CD4-positive, alpha-beta T cell (primary cell): Measurements from ENCODE around the gene ELP1. TPM values are rescaled to one million over a fixed set of nuclear protein-coding genes. Genes with fewer than 3 reads are reported as not detected.

Experiments
- ATAC-seq: fragments of 200-7000 bp; cut with Tn5 transposase; one replicate; pipeline ENCODE4 v1.10.0; 2022; ENCODE audit warnings: mild to moderate bottlenecking; ENCODE audit not compliant: poor library complexity
- CTCF ChIA-PET: fragments of 350-600 bp; sonication (Branson Sonifier 250); formaldehyde crosslinking; loops from one replicate; lab custom pipeline; 2021; ENCODE audit warnings: antibody characterized with exemption, inconsistent platforms; lab: Charles Lee
- POLR2A ChIA-PET: fragments of 350-600 bp; sonication (Branson Sonifier 250); formaldehyde crosslinking; loops from one replicate; lab custom pipeline; 2021; ENCODE audit warnings: antibody characterized with exemption, inconsistent platforms; lab: Charles Lee
- DNase-seq, 14 experiments: peaks; one replicate each; pipeline ENCODE4 v3.0.0-alpha.2; 2013 to 2020; ENCODE audit warnings: mixed read lengths in 2 of 14
- H3K27ac ChIP-seq, 2 donors: one replicate each; pipeline versions ENCODE4 v1.5.1 to v1.7.0; 2013; ENCODE audit warnings: low read length in 2 of 2, low read depth in 1 of 2, mild to moderate bottlenecking in 1 of 2
- H3K27me3 ChIP-seq, 2 experiments: 1 replicate in 1 of 2; 2 replicates in 1 of 2; pipeline versions ENCODE4 v1.6.1 to v1.7.0; 2013; ENCODE audit warnings: low read length in 2 of 2, control low read depth in 1 of 2, mild to moderate bottlenecking in 1 of 2, moderate library complexity in 1 of 2; ENCODE audit not compliant: insufficient read depth in 2 of 2, control insufficient read depth in 1 of 2
- H3K36me3 ChIP-seq: one replicate; pipeline ENCODE4 v1.6.1; 2013; ENCODE audit warnings: low read length, control low read depth; ENCODE audit not compliant: insufficient read depth
- H3K4me1 ChIP-seq: one replicate; pipeline ENCODE4 v1.6.1; 2013; ENCODE audit warnings: low read length, control low read depth; ENCODE audit not compliant: insufficient read depth
- H3K4me3 ChIP-seq: one replicate; pipeline ENCODE4 v1.5.1; 2013; ENCODE audit warnings: mild to moderate bottlenecking, low read length, moderate library complexity
- H3K9me3 ChIP-seq, 2 experiments: 1 replicate in 1 of 2; 2 replicates in 1 of 2; pipeline versions ENCODE4 v1.6.1 to v1.7.0; 2013; ENCODE audit warnings: low read length in 2 of 2, mild to moderate bottlenecking in 2 of 2, control low read depth in 1 of 2, moderate library complexity in 1 of 2; ENCODE audit not compliant: control insufficient read depth in 1 of 2, insufficient read depth in 1 of 2
- H3K27ac Mint-ChIP-seq: one replicate; pipeline ENCODE4 v1.8.0; 2020; ENCODE audit warnings: mixed read lengths
- H3K27me3 Mint-ChIP-seq: one replicate; pipeline ENCODE4 v1.8.0; 2021; ENCODE audit warnings: mixed read lengths
- H3K36me3 Mint-ChIP-seq: one replicate; pipeline ENCODE4 v1.8.0; 2021; ENCODE audit warnings: low read depth, mixed read lengths
- H3K4me1 Mint-ChIP-seq: one replicate; pipeline ENCODE4 v1.8.0; 2021; ENCODE audit warnings: low read depth, mixed read lengths
- H3K4me3 Mint-ChIP-seq: one replicate; pipeline ENCODE4 v1.8.0; 2020; ENCODE audit warnings: mild to moderate bottlenecking, mixed read lengths
- H3K9me3 Mint-ChIP-seq: one replicate; pipeline ENCODE4 v1.8.0; 2020; ENCODE audit warnings: mixed read lengths
- intact Hi-C, 2 experiments: fragments of 100-400 bp; cut with DNase I in 1 of 2; cut with micrococcal nuclease in 1 of 2; formaldehyde crosslinking; loops; one replicate each; pipeline versions ENCODE4 v1.15.1 to v1.9.0; 2023 to 2025; cut with DNase I, micrococcal nuclease
- total RNA-seq, 174 experiments: library from RNA in 2 of 174; stranded (reverse) in 2 of 174; gene quantifications; one replicate each; pipeline ENCODE4 v1.2.3 and lab custom pipeline; 2021 to 2026
- TF ChIP-seq, protein P1 (sequence below): fragments of 200-600 bp; IDR thresholded peaks from one replicate; pipeline ENCODE4 v1.8.0; 2022; ENCODE audit warnings: antibody characterized with exemption, mild to moderate bottlenecking

ELP1 gene
- total RNA-seq, 2 experiments from 2014 or later: 19.2 to 20.8 TPM

DNA sequence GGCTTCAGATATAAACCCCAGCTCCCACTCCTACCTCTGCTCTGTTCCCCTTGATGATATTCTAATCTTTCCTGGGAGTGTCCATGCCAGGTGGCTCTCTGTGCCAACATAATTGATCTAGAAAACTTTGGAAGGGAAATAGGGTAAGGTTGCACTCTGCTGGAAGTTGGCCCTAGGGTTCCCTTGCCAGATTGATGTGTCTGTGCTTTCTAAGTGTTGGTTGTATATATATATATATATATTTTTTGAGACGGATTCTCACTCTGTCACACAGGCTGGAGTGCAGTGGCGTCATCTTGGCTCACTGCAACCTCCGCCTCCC lies 101.8 kb downstream of the ELP1 start:
- no peak overlapping the region for H3K4me3 ChIP-seq
- H3K4me3 Mint-ChIP-seq: no peak overlapping the region
- H3K27me3 Mint-ChIP-seq: peaks cover 9% of the 10 kb centered on the region
- no peaks in the 10 kb centered on the region for H3K9me3 Mint-ChIP-seq
- DNase-seq: no peak
- H3K36me3 Mint-ChIP-seq: no peaks in the 10 kb centered on the region
- no peak overlapping the region for H3K27ac ChIP-seq
- intact Hi-C loops: no loop called here
- ChIA-PET POLR2A (no interaction called here), CTCF (no interaction called here)
- ATAC-seq: no peak
- no peaks in the 10 kb centered on the region for H3K4me1 Mint-ChIP-seq
- H3K27me3 ChIP-seq: no peaks in the 10 kb centered on the region
- TF ChIP-seq, protein P1, sequence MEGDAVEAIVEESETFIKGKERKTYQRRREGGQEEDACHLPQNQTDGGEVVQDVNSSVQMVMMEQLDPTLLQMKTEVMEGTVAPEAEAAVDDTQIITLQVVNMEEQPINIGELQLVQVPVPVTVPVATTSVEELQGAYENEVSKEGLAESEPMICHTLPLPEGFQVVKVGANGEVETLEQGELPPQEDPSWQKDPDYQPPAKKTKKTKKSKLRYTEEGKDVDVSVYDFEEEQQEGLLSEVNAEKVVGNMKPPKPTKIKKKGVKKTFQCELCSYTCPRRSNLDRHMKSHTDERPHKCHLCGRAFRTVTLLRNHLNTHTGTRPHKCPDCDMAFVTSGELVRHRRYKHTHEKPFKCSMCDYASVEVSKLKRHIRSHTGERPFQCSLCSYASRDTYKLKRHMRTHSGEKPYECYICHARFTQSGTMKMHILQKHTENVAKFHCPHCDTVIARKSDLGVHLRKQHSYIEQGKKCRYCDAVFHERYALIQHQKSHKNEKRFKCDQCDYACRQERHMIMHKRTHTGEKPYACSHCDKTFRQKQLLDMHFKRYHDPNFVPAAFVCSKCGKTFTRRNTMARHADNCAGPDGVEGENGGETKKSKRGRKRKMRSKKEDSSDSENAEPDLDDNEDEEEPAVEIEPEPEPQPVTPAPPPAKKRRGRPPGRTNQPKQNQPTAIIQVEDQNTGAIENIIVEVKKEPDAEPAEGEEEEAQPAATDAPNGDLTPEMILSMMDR: no peak
- no peaks in the 10 kb centered on the region for H3K4me1 ChIP-seq
- H3K9me3 ChIP-seq: no peaks in the 10 kb centered on the region
- H3K27ac Mint-ChIP-seq: no peak overlapping the region
- no peaks in the 10 kb centered on the region for H3K36me3 ChIP-seq

DNA sequence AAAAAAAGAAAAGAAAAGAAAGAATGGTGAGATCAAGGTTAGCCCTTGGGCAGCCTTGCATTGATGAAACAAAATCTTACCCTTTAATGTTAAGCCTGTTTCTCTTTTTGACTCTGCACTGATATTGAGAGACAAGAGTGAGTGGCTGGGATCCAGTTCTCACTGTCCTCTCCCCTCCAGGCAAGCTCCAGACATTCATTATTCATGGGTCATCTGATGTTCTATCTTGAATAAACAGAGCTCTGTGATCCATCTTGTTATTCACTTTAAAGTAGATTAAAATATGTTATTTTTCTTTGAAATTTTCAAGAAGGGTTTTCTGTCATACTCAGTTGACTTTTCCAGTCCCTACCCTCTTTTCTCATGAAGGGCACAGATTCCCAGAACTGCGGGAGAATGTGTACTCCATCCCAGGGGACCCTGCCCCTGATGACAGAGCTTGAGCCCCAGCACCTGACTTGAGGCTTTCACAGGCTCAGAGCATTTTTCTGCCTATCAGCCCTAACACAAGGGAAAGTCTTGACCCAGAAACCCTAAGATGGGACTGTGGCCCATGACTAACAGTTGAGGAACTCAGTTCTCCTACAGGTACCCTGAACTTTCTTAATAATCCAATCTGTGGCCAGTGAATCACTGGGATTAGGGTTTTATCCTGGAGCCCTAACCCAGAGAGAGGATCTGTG lies 102.3 kb downstream of the ELP1 start:
- Histone ChIP-seq H3K4me3 (no peak overlapping the region), H3K4me1 (no peaks in the 10 kb centered on the region), H3K27ac (no peak overlapping the region), H3K27me3 (no peaks in the 10 kb centered on the region), H3K9me3 (no peaks in the 10 kb centered on the region), H3K36me3 (no peaks in the 10 kb centered on the region)
- Mint-ChIP-seq H3K27me3 (peaks cover 9% of the 10 kb centered on the region), H3K27ac (no peak overlapping the region), H3K9me3 (no peaks in the 10 kb centered on the region), H3K36me3 (no peaks in the 10 kb centered on the region), H3K4me1 (no peaks in the 10 kb centered on the region), H3K4me3 (no peak overlapping the region)
- ChIA-PET POLR2A (no interaction called here), CTCF (no interaction called here)
- intact Hi-C loops: no loop called here
- TF ChIP-seq, protein P1: no peak
- DNase-seq (no peak), ATAC-seq (no peak)

DNA sequence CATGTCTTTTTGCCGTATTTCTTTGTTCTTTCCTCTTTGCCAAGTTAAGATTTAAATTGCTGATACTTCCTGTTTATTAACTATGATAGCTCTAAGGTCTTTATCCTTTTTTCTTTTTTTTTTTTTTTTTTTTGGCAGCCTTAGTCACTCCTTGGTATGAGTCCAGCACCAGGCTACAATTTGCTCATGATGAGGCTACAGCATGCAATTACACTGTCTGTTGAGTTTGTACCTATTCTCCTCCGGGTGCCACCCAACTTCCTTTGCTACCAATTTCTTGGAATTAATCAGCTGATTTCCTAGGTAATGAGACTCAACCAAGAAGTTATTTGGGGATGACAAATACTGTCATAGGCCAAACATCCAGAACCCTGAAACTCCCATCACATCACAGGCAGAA lies 103.7 kb downstream of the ELP1 start:
- Histone ChIP-seq H3K4me1 (no peaks in the 10 kb centered on the region), H3K4me3 (no peak overlapping the region), H3K27ac (no peak overlapping the region), H3K27me3 (peaks cover 3 to 8% of the 10 kb centered on the region in 2 experiments), H3K36me3 (no peaks in the 10 kb centered on the region), H3K9me3 (no peaks in the 10 kb centered on the region)
- no peaks in the 10 kb centered on the region for H3K9me3 Mint-ChIP-seq
- DNase-seq (no peak), ATAC-seq (no peak)
- POLR2A ChIA-PET: no interaction called here
- H3K4me3 Mint-ChIP-seq: no peak overlapping the region
- H3K27ac Mint-ChIP-seq: no peak overlapping the region
- H3K36me3 Mint-ChIP-seq: no peaks in the 10 kb centered on the region
- no peaks in the 10 kb centered on the region for H3K4me1 Mint-ChIP-seq
- CTCF ChIA-PET: no interaction called here
- H3K27me3 Mint-ChIP-seq: peaks cover 15% of the 10 kb centered on the region
- intact Hi-C loops: no loop called here
- TF ChIP-seq, protein P1: no peak
